B cell (primary cell): ENCODE data around the gene FXR2.

Source experiments
- CTCF ChIP-seq: fragments of 200-600 bp; IDR thresholded peaks from one replicate; pipeline ENCODE4 v1.8.0; 2022; ENCODE audit warnings: antibody characterized with exemption, mild to moderate bottlenecking
- EZH2 ChIP-seq: IDR thresholded peaks from 2 replicates; pipeline ENCODE4 v1.6.1; 2012; ENCODE audit warnings: borderline replicate concordance, low read depth, mild to moderate bottlenecking, moderate library complexity, low read length; ENCODE audit not compliant: insufficient read depth, poor library complexity, severe bottlenecking

DNA sequence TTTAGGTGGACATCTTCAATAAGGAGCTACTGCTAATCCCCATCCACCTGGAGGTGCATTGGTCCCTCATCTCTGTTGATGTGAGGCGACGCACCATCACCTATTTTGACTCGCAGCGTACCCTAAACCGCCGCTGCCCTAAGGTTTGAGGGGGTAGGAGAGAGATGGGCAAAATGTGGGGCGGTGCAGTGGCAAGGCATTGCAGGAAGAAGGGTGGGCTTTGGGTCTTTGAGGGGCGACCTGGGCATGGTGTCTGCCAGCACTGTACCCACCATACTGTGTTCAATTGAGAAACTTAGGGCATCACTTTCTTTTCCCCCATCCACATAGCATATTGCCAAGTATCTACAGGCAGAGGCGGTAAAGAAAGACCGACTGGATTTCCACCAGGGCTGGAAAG is 44.3 kb downstream of the FXR2 start:
- TF ChIP-seq CTCF, result no peak
- no peak for TF ChIP-seq EZH2
